ENCODE data around the gene CRYBB2. TPM values are rescaled to one million over a fixed set of nuclear protein-coding genes. Genes with fewer than 3 reads are reported as not detected.

Gene CRYBB2
- total RNA-seq, 1 experiment from 2014 or later, result not detected

- H3K27ac ChIP-seq (ENCODE audit: low read depth, low read length), result no peak overlapping the region
- intact Hi-C loops (cut with micrococcal nuclease), result no loop called here
- no TSS peak for BruUV-seq (replicated peaks)
- POLR2A ChIA-PET, result no interaction called here
- H3K27me3 ChIP-seq (ENCODE audit: insufficient read depth, low read length), result no peaks in the 10 kb centered on the region
- no peaks in the 10 kb centered on the region for H4K20me1 ChIP-seq (ENCODE audit: insufficient read depth)
- H2AFZ ChIP-seq (ENCODE audit: low read depth, low read length, poor library complexity, severe bottlenecking), result no peak overlapping the region
- TF ChIP-seq ATF3 (IDR thresholded peaks at IDR 0.05) (no peak), POLR2A (IDR thresholded peaks at IDR 0.05; ENCODE audit: borderline replicate concordance, extremely low read depth, insufficient read depth, insufficient read length) (no peak), MAX (IDR thresholded peaks at IDR 0.05) (no peak), SP1 (IDR thresholded peaks at IDR 0.05; ENCODE audit: low read depth) (no peak), SIN3A (IDR thresholded peaks at IDR 0.05; ENCODE audit: low read depth) (no peak), CBX3 (IDR thresholded peaks at IDR 0.05; ENCODE audit: low read depth) (no peak), EGR1 (IDR thresholded peaks at IDR 0.05; ENCODE audit: low read depth) (no peak), TCF7L2 (IDR thresholded peaks at IDR 0.05; ENCODE audit: borderline replicate concordance, extremely low read depth, insufficient read depth, insufficient read length) (no peak), RAD21 (IDR thresholded peaks at IDR 0.05; ENCODE audit: low read depth) (no peak), ELF1 (IDR thresholded peaks at IDR 0.05; ENCODE audit: borderline replicate concordance, low read depth) (no peak), ZFX (IDR thresholded peaks at IDR 0.05) (no peak), JUND (IDR thresholded peaks at IDR 0.05) (no peak), FOSL1 (IDR thresholded peaks at IDR 0.05; ENCODE audit: low read depth) (no peak), EZH2 (IDR thresholded peaks at IDR 0.05) (no peak), CEBPB (IDR thresholded peaks at IDR 0.05; ENCODE audit: low read depth) (no peak), CTCF (IDR thresholded peaks at IDR 0.05 in 2 of 3, conservative IDR thresholded peaks at IDR 0.05 in 1 of 3; ENCODE audit: borderline replicate concordance in 1 of 3, insufficient read depth in 1 of 3, low read depth in 2 of 3, low read length in 2 of 3) (no peak), ZBTB33 (IDR thresholded peaks at IDR 0.05; ENCODE audit: extremely low read depth, insufficient replicate concordance, low read length) (no peak), SRF (IDR thresholded peaks at IDR 0.05; ENCODE audit: low read depth) (no peak), REST (IDR thresholded peaks at IDR 0.05; ENCODE audit: low read depth) (no peak), EZH2phosphoT487 (IDR thresholded peaks at IDR 0.05; ENCODE audit: borderline replicate concordance) (no peak)
- H3K9me2 ChIP-seq (ENCODE audit: insufficient read depth), result no peaks in the 10 kb centered on the region
- no peaks in the 10 kb centered on the region for H3K9me3 ChIP-seq (ENCODE audit: control insufficient read depth in 1 of 2, insufficient read depth in 1 of 2, low read depth in 1 of 2, low read length in 2 of 2)
- ATAC-seq (no peak), DNase-seq (ENCODE audit: low read depth, low spot score) (no peak)
- peaks cover 37 to 40% of the 10 kb centered on the region in 2 experiments for H3K4me1 ChIP-seq (ENCODE audit: control insufficient read depth in 1 of 2, insufficient read depth in 2 of 2, low read length in 2 of 2)
- no peak overlapping the region for H3K4me2 ChIP-seq (ENCODE audit: low read length)
- peaks cover 0 to 10% of the 10 kb centered on the region in 2 experiments; a peak in 3 of 4 replicates for H3K36me3 ChIP-seq (ENCODE audit: control insufficient read depth in 1 of 2, insufficient read depth in 2 of 2, low read length in 2 of 2)
- H3K9ac ChIP-seq (ENCODE audit: low read length), result no peak overlapping the region
- H3K4me3 ChIP-seq (replicated peaks in 1 of 2; ENCODE audit: low read depth in 1 of 2, low read length in 2 of 2), result no peak overlapping the region
- RAD21 ChIA-PET (ENCODE audit: low non-redundant PET in 1 of 2, low total read pairs in 2 of 2, uncharacterized antibody in 2 of 2, unreplicated experiment in 2 of 2), result interaction anchor here in 1 of 2 experiments (1.0 kb wide), 1 partner anchor 89 kb away, joined by 3 read pairs; no protein-coding TSS in a partner anchor
- CTCF ChIA-PET, result interaction anchor here (1.5 to 2.6 kb wide), 4 partner anchors 59 to 110 kb away, joined by 3 to 14 read pairs (median 6); no protein-coding TSS in a partner anchor
- H3K79me2 ChIP-seq (ENCODE audit: insufficient read depth, low read length), result 0 out of 2 replicates have a peak, but pooled peaks cover 3% of the 10 kb centered on the region
Observed at GRCh38 chr22:25170426-25170980, 48.9 kb upstream of the CRYBB2 start.
